BJ (cell line): ENCODE data around the gene C5. TPM values are rescaled to one million over a fixed set of nuclear protein-coding genes. Genes with fewer than 3 reads are reported as not detected.

ENCODE experiments used
- CTCF ChIA-PET: fragments of 350-600 bp; formaldehyde crosslinking; extraction: SDS; loops from one replicate; lab custom pipeline; 2021; ENCODE audit warnings: antibody characterized with exemption, inconsistent platforms; lab: Yijun Ruan, JAX
- POLR2A ChIA-PET: fragments of 300-600 bp; sonication (Branson Sonifier 250); formaldehyde crosslinking; extraction: SDS; loops from one replicate; lab custom pipeline; 2021; ENCODE audit warnings: antibody characterized with exemption; lab: Charles Lee
- DNase-seq: peaks from one replicate; pipeline ENCODE4 v3.0.0-alpha.2; 2011; ENCODE audit warnings: low read depth
- H3K27me3 ChIP-seq: 2 replicates; pipeline ENCODE4 v1.6.0; 2011; ENCODE audit warnings: low read length; ENCODE audit not compliant: control insufficient read depth, insufficient read depth
- H3K36me3 ChIP-seq: 2 replicates; pipeline ENCODE4 v1.5.1; 2011; ENCODE audit warnings: low read length; ENCODE audit not compliant: control insufficient read depth, insufficient read depth
- H3K4me3 ChIP-seq: 2 replicates; pipeline ENCODE4 v1.5.1; 2011; ENCODE audit warnings: low read depth, mild to moderate bottlenecking, control low read depth, low read length
- CTCF ChIP-seq: IDR thresholded peaks from 2 replicates; pipeline ENCODE4 v1.5.1; 2011; ENCODE audit warnings: low read depth, mild to moderate bottlenecking, control low read depth, inconsistent platforms, low read length, moderate library complexity; ENCODE audit not compliant: insufficient read depth
- polyA plus RNA-seq: library from polyadenylated mRNA; depleted of rRNA; stranded (reverse); fragments of >200 nt; gene quantifications from 2 replicates; pipeline ENCODE4 v1.2.3, GENCODE V29; 2011

Gene C5
- polyA plus RNA-seq, 1 experiment = 1.4 TPM

GRCh38 chr9:121085661-121086060 is 35.6 kb upstream of the C5 start:
- CTCF ChIA-PET = interaction anchor here (1.4 kb wide), 1 partner anchor 8 kb away, joined by 3 read pairs; no protein-coding TSS in a partner anchor
- DNase-seq = no peak

GRCh38 chr9:121082075-121082474 is 32.0 kb upstream of the C5 start:
- H3K4me3 ChIP-seq = no peak overlapping the region
- H3K27me3 ChIP-seq = no peaks in the 10 kb centered on the region
- TF ChIP-seq CTCF = no peak
- CTCF ChIA-PET = interaction anchor here (1.3 to 1.5 kb wide), 3 partner anchors 10 to 100 kb away, joined by 3 to 6 read pairs (median 5); no protein-coding TSS in a partner anchor
- H3K36me3 ChIP-seq = no peaks in the 10 kb centered on the region
- no peak for DNase-seq
- POLR2A ChIA-PET = no interaction called here

More at GRCh38 chr9:121085661-121086060, 35.6 kb upstream of the C5 start:
- POLR2A ChIA-PET = no interaction called here
- Histone ChIP-seq H3K27me3 (no peaks in the 10 kb centered on the region), H3K36me3 (no peaks in the 10 kb centered on the region), H3K4me3 (no peak overlapping the region)
- no peak for TF ChIP-seq CTCF

DNA sequence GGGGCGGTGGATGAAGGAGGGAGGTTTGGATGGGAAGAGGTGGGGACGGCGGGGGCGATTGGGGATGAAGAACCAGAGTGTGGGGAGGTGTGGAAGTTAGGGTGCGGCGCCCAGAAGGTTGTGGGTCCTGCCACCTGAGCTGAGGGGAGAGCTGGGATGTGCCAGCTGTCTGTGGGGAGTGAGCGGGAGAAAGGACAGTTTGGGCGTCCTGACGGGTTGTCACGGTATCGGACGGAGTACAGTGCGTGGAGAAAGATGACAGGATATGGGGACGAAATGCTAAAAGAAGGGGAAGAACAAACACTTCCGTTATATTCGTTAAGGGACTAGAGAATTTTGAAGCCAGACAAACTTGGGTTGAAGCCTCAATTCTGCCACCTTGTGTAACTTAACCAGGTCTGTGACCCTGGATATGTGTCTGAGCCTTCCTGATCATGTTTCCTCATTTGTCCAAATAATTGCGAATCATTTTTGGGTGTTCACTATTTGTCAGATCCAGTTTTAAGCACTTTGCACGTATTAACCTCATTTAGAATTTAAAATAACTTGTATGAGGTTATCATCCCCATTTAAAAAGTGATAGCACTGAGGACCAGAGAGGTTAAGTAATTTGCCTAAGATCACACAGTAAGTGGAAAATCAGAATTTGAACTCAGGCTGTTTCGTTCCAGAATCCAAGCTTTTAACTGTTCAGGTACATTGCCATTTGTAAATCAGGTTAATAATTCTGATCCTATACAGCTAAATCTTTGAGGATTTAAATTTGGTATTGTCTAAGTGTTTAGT is 25.4 kb upstream of the C5 start:
- TF ChIP-seq CTCF = no peak
- DNase-seq = no peak
- H3K4me3 ChIP-seq = peak overlapping the region; percentile 69
- H3K36me3 ChIP-seq = no peaks in the 10 kb centered on the region
- ChIA-PET CTCF (no interaction called here), POLR2A (no interaction called here)
- H3K27me3 ChIP-seq = no peaks in the 10 kb centered on the region

GRCh38 chr9:121074370-121075250 is 24.5 kb upstream of the C5 start, which contains the start of gene CNTRL:
Gene CNTRL (plus strand): TSS chr9:121074955. CDS start chr9:121088327, 13,372 bp downstream.
- Histone ChIP-seq H3K36me3 (no peaks in the 10 kb centered on the region), H3K27me3 (no peaks in the 10 kb centered on the region), H3K4me3 (peak within 1 kb of the TSS; percentile 69)
- ChIA-PET CTCF (interaction anchor here (1.2 kb wide), 1 partner anchor 14 kb away, joined by 7 read pairs; no protein-coding TSS in a partner anchor), POLR2A (no interaction called here)
- DNase-seq = no peak
- TF ChIP-seq CTCF = no peak

- Histone ChIP-seq H3K4me3 (no peak overlapping the region), H3K27me3 (no peaks in the 10 kb centered on the region), H3K36me3 (no peaks in the 10 kb centered on the region)
- ChIA-PET POLR2A (interaction anchor here (0.5 to 0.8 kb wide), 3 partner anchors 205 to 851 kb away, joined by 4 to 22 read pairs (median 6); no protein-coding TSS in a partner anchor), CTCF (interaction anchor here (0.6 to 3.2 kb wide), 7 partner anchors 9 to 520 kb away, joined by 3 to 38 read pairs (median 5); no protein-coding TSS in a partner anchor)
- TF ChIP-seq CTCF = no peak
- no peak for DNase-seq
Observed at GRCh38 chr9:121073038-121073437, 23.0 kb upstream of the C5 start.
